Measurements from ENCODE around the gene LGALS4.
"Not testable (repeated sequence)": the region's sequence is repeated elsewhere in the genome, so short reads cannot be mapped to it uniquely, and the experiment has no call there.

LGALS4 gene

DNA sequence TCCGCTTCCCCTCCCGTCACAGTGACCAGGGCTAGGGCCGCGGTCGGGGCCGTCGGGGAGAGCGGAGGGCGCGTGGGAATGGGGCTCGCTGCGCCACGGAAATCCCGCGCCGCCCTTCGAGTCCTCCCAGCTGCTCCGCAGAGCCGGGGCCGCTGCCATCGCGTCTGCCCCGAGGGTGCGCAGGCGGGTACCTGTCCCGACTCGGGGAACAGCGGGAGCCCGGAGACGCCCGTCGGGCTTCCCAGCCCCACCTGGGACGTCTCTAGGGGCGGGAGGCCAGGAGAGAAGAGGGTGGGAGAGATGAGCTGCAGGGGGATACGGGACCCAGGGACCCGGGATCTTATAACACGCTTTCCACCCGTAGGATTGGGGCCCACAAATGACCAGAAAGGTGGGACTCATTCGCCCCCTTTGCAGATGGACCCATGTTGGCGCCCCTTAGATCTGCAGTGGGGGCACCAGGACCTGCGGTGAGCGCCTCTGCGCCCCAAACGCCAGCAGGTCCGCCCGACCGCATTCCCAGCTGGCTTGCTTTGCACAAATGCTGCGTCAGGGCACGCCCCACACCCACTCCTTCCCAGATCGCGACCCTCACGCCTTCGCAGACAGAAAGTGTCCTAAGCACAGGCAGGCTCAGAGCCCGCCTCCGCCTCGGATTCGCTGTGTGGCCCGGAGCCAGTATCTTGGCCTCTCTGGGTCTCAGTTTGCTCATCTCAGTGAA, 42.4 kb downstream of the LGALS4 start:
- DNase-seq (ENCODE audit: low spot score): not testable (repeated sequence)

- peak; percentile 92 for DNase-seq (ENCODE audit: low spot score)
Observed at GRCh38 chr19:38769635-38770211, 43.0 kb downstream of the LGALS4 start.

- DNase-seq (ENCODE audit: low spot score): no peak
Observed at GRCh38 chr19:38766276-38767047, 46.3 kb downstream of the LGALS4 start.

- no peak for DNase-seq (ENCODE audit: low spot score)
Observed at GRCh38 chr19:38765214-38765613, 47.5 kb downstream of the LGALS4 start.

GRCh38 chr19:38763795-38764220, 48.9 kb downstream of the LGALS4 start:
- no peak for DNase-seq (ENCODE audit: low spot score)

DNA sequence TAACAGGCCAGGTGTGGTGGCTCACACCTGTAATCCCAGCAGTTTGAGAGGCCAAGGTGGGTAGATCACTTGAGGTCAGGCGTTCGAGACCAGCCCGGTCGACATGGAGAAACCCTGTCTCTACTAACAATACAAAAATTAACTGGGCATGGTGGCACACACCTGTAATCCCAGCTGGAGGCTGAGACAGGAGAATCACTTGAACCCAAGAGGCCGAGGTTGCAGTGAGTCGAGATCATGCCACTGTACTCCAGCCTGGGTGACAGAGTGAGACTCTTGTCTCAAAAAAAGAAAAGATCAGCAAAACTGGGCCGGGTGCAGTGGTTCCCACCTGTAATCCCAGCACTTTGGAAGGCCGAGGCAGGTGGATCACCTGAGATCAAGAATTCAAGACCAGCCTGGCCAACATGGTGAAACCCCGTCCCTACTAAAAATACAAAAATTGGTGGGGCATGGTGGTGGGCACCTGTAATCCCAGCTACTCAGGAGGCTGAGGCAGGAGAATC, 50.8 kb downstream of the LGALS4 start:
- DNase-seq (ENCODE audit: low spot score): not testable (repeated sequence)

GRCh38 chr19:38760805-38761517, 51.8 kb downstream of the LGALS4 start:
- DNase-seq (ENCODE audit: low spot score): not testable (repeated sequence)

DNA sequence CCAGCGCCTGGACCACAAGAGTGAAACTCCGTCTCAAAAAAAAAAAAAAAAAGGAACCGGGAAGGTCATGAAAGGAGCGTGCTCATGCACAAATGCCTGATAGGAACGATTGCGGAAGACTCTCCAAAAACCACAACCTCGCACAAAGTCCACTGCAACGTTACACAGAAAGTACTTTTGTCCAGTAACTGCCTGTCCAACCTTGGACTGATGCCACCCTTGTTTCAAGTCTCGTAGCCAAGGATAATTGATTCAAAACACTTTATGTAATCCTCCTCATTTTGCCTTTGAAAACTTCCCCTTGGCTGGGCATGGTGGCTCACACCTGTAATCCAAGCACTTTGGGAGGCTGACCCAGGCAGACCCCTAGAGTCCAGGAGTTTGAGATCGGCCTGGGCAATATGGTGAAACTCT, 53.1 kb downstream of the LGALS4 start:
- no peak for DNase-seq (ENCODE audit: low spot score)

GRCh38 chr19:38754196-38754595, 58.5 kb downstream of the LGALS4 start:
- DNase-seq (ENCODE audit: low spot score): not testable (repeated sequence)

DNA sequence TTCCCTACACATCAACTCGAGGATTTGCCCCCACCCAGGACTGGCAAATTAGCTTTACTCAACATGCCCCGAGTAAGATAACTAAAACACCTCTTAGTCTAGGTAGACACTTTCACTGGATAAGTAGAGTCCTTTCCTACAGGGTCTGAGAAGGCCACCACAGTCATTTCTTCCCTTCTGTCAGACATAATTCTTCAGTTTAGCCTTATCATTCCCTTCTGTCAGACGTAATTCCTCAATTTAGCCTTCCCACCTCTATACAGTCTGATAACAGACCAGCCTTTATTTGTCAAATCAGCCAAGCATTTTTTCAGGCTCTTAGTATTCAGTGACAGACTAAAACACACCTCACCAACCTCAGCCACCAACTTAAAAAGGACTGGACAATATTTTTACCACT, 59.0 kb downstream of the LGALS4 start:
- DNase-seq (ENCODE audit: low spot score): not testable (repeated sequence)
